Type B pancreatic cell (in vitro differentiated cells): Measurements from ENCODE around the gene C19orf12. TPM values are rescaled to one million over a fixed set of nuclear protein-coding genes. Genes with fewer than 3 reads are reported as not detected.

Experiments used
- DNase-seq: peaks from one replicate; pipeline ENCODE4 v3.0.0; 2021; ENCODE audit warnings: mixed read lengths; ENCODE audit not compliant: unreplicated experiment; ENCODE audit errors: extremely low spot score
- H3K27ac Mint-ChIP-seq: 2 replicates; pipeline ENCODE4 v1.8.0; 2021; ENCODE audit warnings: mild to moderate bottlenecking, mixed read lengths
- H3K27me3 Mint-ChIP-seq: 2 replicates; pipeline ENCODE4 v1.8.0; 2021; ENCODE audit warnings: mixed read lengths
- H3K36me3 Mint-ChIP-seq: 2 replicates; pipeline ENCODE4 v1.8.0; 2021; ENCODE audit warnings: mixed read lengths
- H3K4me1 Mint-ChIP-seq: one replicate; pipeline ENCODE4 v1.8.0; 2021; ENCODE audit warnings: mixed read lengths; ENCODE audit not compliant: unreplicated experiment
- H3K4me3 Mint-ChIP-seq: 2 replicates; pipeline ENCODE4 v1.8.0; 2021; ENCODE audit warnings: mild to moderate bottlenecking, mixed read lengths
- H3K9me3 Mint-ChIP-seq: 2 replicates; pipeline ENCODE4 v1.8.0; 2021; ENCODE audit warnings: mixed read lengths
- long read RNA-seq: library from polyadenylated mRNA; unstranded; transcript quantifications from one replicate; pipeline ENCODE4 v2.0.0, GENCODE V29; 2020
- total RNA-seq: library from RNA; stranded (reverse); gene quantifications from 2 replicates; pipeline ENCODE4 v1.2.1, GENCODE V29; 2021; ENCODE audit warnings: low replicate concordance
- TF ChIP-seq, protein P1 (sequence below): fragments of 200-600 bp; sonication (generic); conservative IDR thresholded peaks from 2 replicates; pipeline ENCODE4 v1.5.0; 2021; ENCODE audit warnings: antibody characterized with exemption, mild to moderate bottlenecking

Gene C19orf12
- 18.0 and 23.9 TPM in 2 replicates for total RNA-seq
- long read RNA-seq, partial matches to known transcripts: 1 of 9 reads
- long read RNA-seq, other reads (novel, unspliced or antisense): 7 of 9 reads

DNA sequence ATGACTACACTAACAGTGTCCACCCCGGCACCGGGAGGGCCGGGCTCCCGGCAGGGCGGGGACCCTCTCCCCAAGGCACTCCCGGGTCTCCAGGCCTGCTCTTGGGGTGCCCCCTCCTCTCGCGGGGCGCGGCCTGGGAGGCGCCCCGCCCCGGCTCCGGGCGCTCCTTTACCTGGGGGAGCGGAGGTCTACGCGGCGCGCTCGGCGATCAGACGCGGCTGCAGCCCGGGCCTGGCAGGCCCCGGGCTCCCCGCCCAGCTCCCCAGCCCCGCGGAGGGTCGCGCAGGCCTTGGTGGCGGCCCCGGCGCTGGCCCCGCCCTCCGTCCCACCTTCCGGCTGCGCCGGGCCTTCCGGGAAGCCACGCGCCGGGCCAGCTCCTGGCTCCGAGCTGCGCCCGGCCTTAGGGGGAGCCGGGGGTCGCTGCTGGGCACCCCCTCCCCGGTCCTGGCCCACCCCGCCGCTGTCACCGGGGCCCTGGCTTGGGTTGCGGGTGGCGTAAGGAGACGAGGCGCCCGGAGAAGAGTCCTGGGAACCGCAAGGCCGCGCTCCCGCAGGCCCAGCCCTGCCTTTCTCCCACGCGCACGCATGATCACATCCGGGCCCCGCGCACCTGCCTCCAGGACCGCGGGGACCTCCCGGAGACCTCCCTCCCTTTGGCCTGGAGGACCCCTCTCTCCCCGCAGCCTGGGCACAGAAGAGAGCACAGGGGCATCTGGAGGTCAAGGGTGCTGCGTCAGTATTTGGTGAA, at the start of gene C19orf12:
C19orf12 (minus strand) TSS at position 309 of the 748 bp plus-strand sequence. CDS start 6,848 bp downstream, outside the sequence.
- Mint-ChIP-seq H3K4me1 (peaks cover 38% of the 10 kb centered on the region), H3K4me3 (peak within 1 kb of the TSS; percentile 91), H3K36me3 (peaks cover 3% of the 10 kb centered on the region), H3K27me3 (no peaks in the 10 kb centered on the region), H3K9me3 (no peaks in the 10 kb centered on the region), H3K27ac (peak within 1 kb of the TSS; percentile 95)
- TF ChIP-seq, protein P1, sequence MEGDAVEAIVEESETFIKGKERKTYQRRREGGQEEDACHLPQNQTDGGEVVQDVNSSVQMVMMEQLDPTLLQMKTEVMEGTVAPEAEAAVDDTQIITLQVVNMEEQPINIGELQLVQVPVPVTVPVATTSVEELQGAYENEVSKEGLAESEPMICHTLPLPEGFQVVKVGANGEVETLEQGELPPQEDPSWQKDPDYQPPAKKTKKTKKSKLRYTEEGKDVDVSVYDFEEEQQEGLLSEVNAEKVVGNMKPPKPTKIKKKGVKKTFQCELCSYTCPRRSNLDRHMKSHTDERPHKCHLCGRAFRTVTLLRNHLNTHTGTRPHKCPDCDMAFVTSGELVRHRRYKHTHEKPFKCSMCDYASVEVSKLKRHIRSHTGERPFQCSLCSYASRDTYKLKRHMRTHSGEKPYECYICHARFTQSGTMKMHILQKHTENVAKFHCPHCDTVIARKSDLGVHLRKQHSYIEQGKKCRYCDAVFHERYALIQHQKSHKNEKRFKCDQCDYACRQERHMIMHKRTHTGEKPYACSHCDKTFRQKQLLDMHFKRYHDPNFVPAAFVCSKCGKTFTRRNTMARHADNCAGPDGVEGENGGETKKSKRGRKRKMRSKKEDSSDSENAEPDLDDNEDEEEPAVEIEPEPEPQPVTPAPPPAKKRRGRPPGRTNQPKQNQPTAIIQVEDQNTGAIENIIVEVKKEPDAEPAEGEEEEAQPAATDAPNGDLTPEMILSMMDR: no peak
- peak; percentile 82 for DNase-seq

DNA sequence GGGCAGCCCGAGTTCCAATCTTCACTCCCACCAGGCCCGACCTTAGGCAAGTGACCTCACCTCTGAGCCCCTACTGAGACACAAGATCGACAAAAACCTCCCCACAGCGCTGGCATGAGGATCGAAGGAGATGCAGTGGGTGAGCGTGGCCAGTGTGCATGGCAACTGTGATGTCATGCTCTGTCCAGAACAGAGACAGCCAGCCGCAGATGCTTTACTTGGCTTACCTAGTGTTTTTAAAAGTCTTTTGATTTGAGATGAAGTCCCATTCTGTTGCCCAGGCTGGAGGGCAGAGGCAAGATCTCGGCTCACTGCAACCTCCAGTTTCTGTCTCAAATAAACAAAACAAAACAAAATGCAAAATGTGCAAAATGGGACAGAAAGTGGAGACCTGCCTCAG, 49.3 kb upstream of the C19orf12 start:
- TF ChIP-seq, protein P1: no peak
- Mint-ChIP-seq H3K4me3 (no peak overlapping the region), H3K36me3 (no peaks in the 10 kb centered on the region), H3K4me1 (no peaks in the 10 kb centered on the region), H3K27me3 (peaks cover 5% of the 10 kb centered on the region), H3K27ac (no peak overlapping the region), H3K9me3 (no peaks in the 10 kb centered on the region)
- DNase-seq: no peak

DNA sequence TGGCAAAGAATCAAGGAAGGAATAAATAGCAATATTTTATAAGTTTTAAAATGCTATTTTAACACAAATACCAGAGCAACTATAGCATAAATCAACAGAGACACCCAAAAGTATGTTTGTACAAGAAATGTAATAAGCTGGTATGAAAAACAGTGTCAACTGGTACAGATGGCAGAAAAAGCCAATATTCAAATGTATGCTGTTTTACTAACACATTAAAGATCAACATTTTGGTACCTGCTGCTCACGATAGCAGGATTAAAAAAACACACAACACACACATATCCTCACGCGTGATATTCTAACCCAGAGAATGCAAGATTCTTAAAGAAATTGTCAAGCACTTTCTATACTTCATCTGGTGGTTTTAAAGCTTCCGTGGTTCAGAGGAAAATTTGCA, 48.1 kb upstream of the C19orf12 start:
- Mint-ChIP-seq H3K27me3 (peaks cover 5% of the 10 kb centered on the region), H3K27ac (no peak overlapping the region), H3K4me3 (no peak overlapping the region), H3K36me3 (no peaks in the 10 kb centered on the region), H3K4me1 (no peaks in the 10 kb centered on the region), H3K9me3 (no peaks in the 10 kb centered on the region)
- TF ChIP-seq, protein P1: no peak
- no peak for DNase-seq

DNA sequence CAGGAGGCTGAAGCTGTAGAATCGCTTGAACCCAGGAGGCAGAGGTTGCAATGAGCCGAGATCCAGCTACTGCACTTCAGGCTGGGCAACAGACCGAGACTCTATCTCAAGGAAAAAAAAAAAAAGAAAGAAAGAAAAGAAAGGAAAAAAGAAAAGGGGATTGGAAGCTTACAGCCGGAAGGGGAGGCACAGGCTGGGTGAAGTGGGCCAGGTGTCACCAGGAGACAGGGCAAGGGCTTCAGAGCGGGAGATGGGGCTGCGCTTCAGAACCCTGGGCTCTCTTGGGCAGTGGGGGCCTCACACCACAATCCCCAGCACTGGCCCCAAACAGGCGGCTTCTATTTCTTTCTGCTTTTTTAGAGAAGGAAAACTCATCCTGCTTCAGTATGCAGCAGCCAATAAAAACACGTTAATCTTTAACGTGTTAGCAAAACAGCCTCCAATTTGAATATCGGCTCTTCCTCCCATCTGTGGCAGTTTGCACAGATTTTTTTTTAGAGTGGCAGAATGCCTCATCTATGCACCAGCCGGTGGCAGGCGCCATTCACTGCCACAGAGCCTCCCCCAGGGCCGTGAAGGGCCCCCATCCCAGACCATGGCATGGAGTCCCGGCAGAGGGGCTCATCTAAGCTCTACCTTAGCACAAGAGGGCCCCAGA, 46.6 kb upstream of the C19orf12 start:
- TF ChIP-seq, protein P1: no peak
- Mint-ChIP-seq H3K9me3 (no peaks in the 10 kb centered on the region), H3K36me3 (no peaks in the 10 kb centered on the region), H3K27ac (no peak overlapping the region), H3K4me1 (no peaks in the 10 kb centered on the region), H3K27me3 (peaks cover 5% of the 10 kb centered on the region), H3K4me3 (no peak overlapping the region)
- DNase-seq: no peak

DNA sequence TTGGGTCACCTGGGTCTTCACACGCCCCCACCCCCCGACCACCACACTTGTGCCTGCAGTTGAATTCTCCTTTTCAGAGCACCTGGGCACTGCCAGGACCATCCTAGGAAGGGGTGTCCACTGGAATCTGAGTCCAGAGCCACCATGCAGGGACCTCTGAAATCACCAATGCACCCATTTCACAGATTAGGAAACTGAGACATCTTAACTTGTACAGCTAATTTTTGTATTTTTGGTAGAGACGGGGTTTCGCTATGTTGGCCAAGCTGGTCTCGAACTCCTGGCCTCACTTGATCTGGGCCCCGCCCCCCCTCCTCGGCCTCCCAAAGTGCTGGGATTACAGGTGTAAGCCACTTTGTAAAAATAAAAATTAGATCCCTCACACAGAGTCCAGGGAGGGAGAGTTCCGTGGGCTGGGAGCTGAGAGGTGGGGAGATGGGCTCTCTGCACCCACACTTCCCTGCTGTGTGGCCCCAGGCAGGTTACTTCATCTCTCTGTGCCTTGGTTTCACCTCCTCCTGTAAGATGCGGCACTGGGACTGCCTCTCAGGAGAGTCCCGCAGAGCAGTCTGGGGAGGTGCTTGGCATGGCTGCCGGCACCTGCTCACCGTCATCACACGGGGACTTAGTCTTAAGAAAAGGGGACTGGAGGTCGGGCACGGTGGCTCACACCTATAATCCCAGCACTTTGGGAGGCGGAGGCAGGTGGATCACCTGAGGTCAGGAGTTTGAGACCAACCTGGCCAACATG, 45.9 kb upstream of the C19orf12 start:
- no peaks in the 10 kb centered on the region for H3K9me3 Mint-ChIP-seq
- H3K36me3 Mint-ChIP-seq: no peaks in the 10 kb centered on the region
- TF ChIP-seq, protein P1: no peak
- H3K4me1 Mint-ChIP-seq: no peaks in the 10 kb centered on the region
- H3K4me3 Mint-ChIP-seq: no peak overlapping the region
- H3K27ac Mint-ChIP-seq: no peak overlapping the region
- peaks cover 5% of the 10 kb centered on the region for H3K27me3 Mint-ChIP-seq
- no peak for DNase-seq
